WI38 (cell line): ENCODE results near the gene NBEA.
"Not testable (repeated sequence)": the region's sequence is repeated elsewhere in the genome, so short reads cannot be mapped to it uniquely, and the experiment has no call there.

Source experiments
- H3K4me3 ChIP-seq: 2 replicates; pipeline ENCODE4 v1.5.1; 2011; ENCODE audit warnings: low read depth, mild to moderate bottlenecking, control low read depth, low read length
- CTCF ChIP-seq: IDR thresholded peaks from 2 replicates; pipeline ENCODE4 v1.5.1; 2012; ENCODE audit warnings: low read depth, mild to moderate bottlenecking, control low read depth, low read length

NBEA gene

GRCh38 chr13:34988330-34988791 lies 46.3 kb downstream of the NBEA start:
- TF ChIP-seq CTCF = no peak
- no peak overlapping the region for H3K4me3 ChIP-seq

GRCh38 chr13:34990399-34991214 lies 48.5 kb downstream of the NBEA start:
- H3K4me3 ChIP-seq = no peak overlapping the region
- TF ChIP-seq CTCF = no peak

- no peak for TF ChIP-seq CTCF
- H3K4me3 ChIP-seq = no peak overlapping the region
Measured at GRCh38 chr13:34993470-34993869, 51.4 kb downstream of the NBEA start.

- not testable (repeated sequence) for H3K4me3 ChIP-seq
Measured at GRCh38 chr13:35003734-35004133, 61.7 kb downstream of the NBEA start.

- TF ChIP-seq CTCF = no peak
- H3K4me3 ChIP-seq = no peak overlapping the region
Measured at GRCh38 chr13:35005051-35005450, 63.0 kb downstream of the NBEA start.

GRCh38 chr13:35014606-35015213 lies 72.6 kb downstream of the NBEA start:
- no peak for TF ChIP-seq CTCF
- no peak overlapping the region for H3K4me3 ChIP-seq

- TF ChIP-seq CTCF = no peak
- no peak overlapping the region for H3K4me3 ChIP-seq
Measured at GRCh38 chr13:35016362-35017112, 74.5 kb downstream of the NBEA start.
